GM12865 (cell line): ENCODE results near the gene LYRM1.

Experiments used
- DNase-seq: peaks from one replicate; pipeline ENCODE4 v3.0.0; 2010; ENCODE audit warnings: low read depth
- H3K4me3 ChIP-seq: 2 replicates; pipeline ENCODE4 v1.5.1; 2011; ENCODE audit warnings: mild to moderate bottlenecking, low read depth, low read length, control low read depth
- CTCF ChIP-seq: IDR thresholded peaks from 2 replicates; pipeline ENCODE4 v1.5.1; 2011; ENCODE audit warnings: low read length, control low read depth, low read depth, inconsistent platforms; ENCODE audit not compliant: insufficient read depth; ENCODE audit errors: missing control alignments

The LYRM1 gene

GRCh38 chr16:20874088-20874581, 26.4 kb upstream of the LYRM1 start:
- peak; percentile 10 for DNase-seq
- no peak for TF ChIP-seq CTCF
- no peak overlapping the region for H3K4me3 ChIP-seq

GRCh38 chr16:20875355-20875650, 25.3 kb upstream of the LYRM1 start:
- TF ChIP-seq CTCF: no peak
- 0 out of 2 replicates have a peak overlapping the region, but pooled peaks have one; percentile 26 for H3K4me3 ChIP-seq
- peak; percentile 57 for DNase-seq

GRCh38 chr16:20878682-20879147, 21.9 kb upstream of the LYRM1 start:
- no peak for TF ChIP-seq CTCF
- peak; percentile 22 for DNase-seq
- no peak overlapping the region for H3K4me3 ChIP-seq

GRCh38 chr16:20879175-20880040, 21.2 kb upstream of the LYRM1 start:
- H3K4me3 ChIP-seq: no peak overlapping the region
- no peak for TF ChIP-seq CTCF
- peak; percentile 78 for DNase-seq

GRCh38 chr16:20880867-20881502, 19.6 kb upstream of the LYRM1 start:
- H3K4me3 ChIP-seq: no peak overlapping the region
- TF ChIP-seq CTCF: no peak
- DNase-seq: no peak

GRCh38 chr16:20881503-20881878, 19.1 kb upstream of the LYRM1 start:
- no peak overlapping the region for H3K4me3 ChIP-seq
- TF ChIP-seq CTCF: no peak
- DNase-seq: no peak
